GM19238 (cell line): ENCODE data around the gene AK8.

Experiments used
- DNase-seq: peaks from one replicate; pipeline ENCODE4 v3.0.0; 2011; ENCODE audit warnings: low spot score; ENCODE audit not compliant: insufficient read length

Gene AK8

GRCh38 chr9:132877824-132878694, at the start of gene AK8:
Gene AK8, minus strand, starts transcription at chr9:132878284. Its CDS starts 29 bp downstream, at chr9:132878255.
- peak; percentile 88 for DNase-seq

GRCh38 chr9:132927704-132928103, 49.6 kb upstream of the AK8 start:
- no peak for DNase-seq

GRCh38 chr9:132923346-132923902, 45.3 kb upstream of the AK8 start:
- DNase-seq: no peak

- no peak for DNase-seq
Observed at GRCh38 chr9:132919614-132920268, 41.7 kb upstream of the AK8 start.

GRCh38 chr9:132914924-132915323, 36.8 kb upstream of the AK8 start:
- DNase-seq: no peak

- no peak for DNase-seq
Observed at GRCh38 chr9:132912131-132912530, 34.0 kb upstream of the AK8 start.

- no peak for DNase-seq
Observed at GRCh38 chr9:132910376-132910775, 32.3 kb upstream of the AK8 start.

GRCh38 chr9:132909311-132909710, 31.2 kb upstream of the AK8 start:
- no peak for DNase-seq

GRCh38 chr9:132908635-132909034, 30.6 kb upstream of the AK8 start:
- no peak for DNase-seq

- no peak for DNase-seq
Observed at GRCh38 chr9:132905726-132906125, 27.6 kb upstream of the AK8 start.

GRCh38 chr9:132903574-132904492, 25.7 kb upstream of the AK8 start:
- no peak for DNase-seq

GRCh38 chr9:132901858-132902831, 24.1 kb upstream of the AK8 start:
- DNase-seq: peak; percentile 65

GRCh38 chr9:132898051-132898450, 20.0 kb upstream of the AK8 start:
- no peak for DNase-seq

- DNase-seq: no peak
Observed at GRCh38 chr9:132896906-132897305, 18.8 kb upstream of the AK8 start.

- no peak for DNase-seq
Observed at GRCh38 chr9:132896264-132896663, 18.2 kb upstream of the AK8 start.

GRCh38 chr9:132894862-132895835, 17.1 kb upstream of the AK8 start:
- no peak for DNase-seq

- no peak for DNase-seq
Observed at GRCh38 chr9:132894346-132894745, 16.3 kb upstream of the AK8 start.

GRCh38 chr9:132892400-132892799, 14.3 kb upstream of the AK8 start:
- DNase-seq: no peak

- no peak for DNase-seq
Observed at GRCh38 chr9:132888151-132888550, 10.1 kb upstream of the AK8 start.
